GM23338 (cell line): ENCODE measurements around the gene RIMS1. TPM values are rescaled to one million over a fixed set of nuclear protein-coding genes. Genes with fewer than 3 reads are reported as not detected.

Source experiments
- ATAC-seq: fragments of 200-7000 bp; cut with Tn5 transposase; 3 replicates; pipeline ENCODE4 v1.9.1; 2020
- DNase-seq: peaks from one replicate; pipeline ENCODE4 v3.0.0-alpha.2; 2015; ENCODE audit warnings: low spot score
- H2AFZ ChIP-seq: fragments of 200-600 bp; sonication (generic); 2 replicates; pipeline ENCODE4 v1.8.0; 2016; ENCODE audit warnings: antibody characterized with exemption, mild to moderate bottlenecking, moderate library complexity
- H3F3A ChIP-seq: fragments of 200-600 bp; sonication (generic); replicated peaks from 2 replicates; pipeline ENCODE4 v1.8.0; 2017; ENCODE audit warnings: antibody characterized with exemption, mixed run types, low read depth
- H3K27ac ChIP-seq: fragments of 200-600 bp; sonication (generic); 2 replicates; pipeline ENCODE4 v1.6.1; 2016; ENCODE audit warnings: low read depth
- H3K27me3 ChIP-seq: fragments of 200-600 bp; sonication (generic); 2 replicates; pipeline ENCODE4 v1.8.0; 2016; ENCODE audit warnings: mild to moderate bottlenecking, mixed run types, moderate library complexity; ENCODE audit not compliant: insufficient read depth
- H3K36me3 ChIP-seq: fragments of 200-600 bp; sonication (generic); 2 replicates; pipeline ENCODE4 v1.8.0; 2016; ENCODE audit warnings: mild to moderate bottlenecking; ENCODE audit not compliant: insufficient read depth
- H3K4me1 ChIP-seq: fragments of 200-600 bp; sonication (generic); 2 replicates; pipeline ENCODE4 v1.8.0; 2016; ENCODE audit warnings: mild to moderate bottlenecking, moderate library complexity; ENCODE audit not compliant: insufficient read depth
- H3K4me2 ChIP-seq: fragments of 200-600 bp; sonication (generic); 2 replicates; pipeline ENCODE4 v1.7.1; 2017; ENCODE audit warnings: mixed run types
- H3K4me3 ChIP-seq: fragments of 200-600 bp; sonication (generic); 2 replicates; pipeline ENCODE4 v1.6.1; 2016; ENCODE audit warnings: mixed run types
- H3K79me2 ChIP-seq: fragments of 200-600 bp; sonication (generic); replicated peaks from 2 replicates; pipeline ENCODE4 v1.8.0; 2017; ENCODE audit warnings: mild to moderate bottlenecking; ENCODE audit not compliant: insufficient read depth
- H3K9me2 ChIP-seq: fragments of 200-600 bp; sonication (generic); 2 replicates; pipeline ENCODE4 v1.8.0; 2017; ENCODE audit not compliant: insufficient read depth
- H4K20me1 ChIP-seq: fragments of 200-600 bp; sonication (generic); replicated peaks from 2 replicates; pipeline ENCODE4 v1.8.0; 2017; ENCODE audit warnings: mild to moderate bottlenecking; ENCODE audit not compliant: insufficient read depth
- H3K27ac Mint-ChIP-seq: 2 replicates; pipeline ENCODE4 v1.8.0; 2020; ENCODE audit warnings: inconsistent platforms, mild to moderate bottlenecking, moderate library complexity, mixed read lengths
- H3K27me3 Mint-ChIP-seq: 3 replicates; pipeline ENCODE4 v1.8.0; 2022; ENCODE audit warnings: low read depth, mild to moderate bottlenecking, moderate library complexity, mixed read lengths, inconsistent platforms; ENCODE audit not compliant: insufficient read depth, poor library complexity
- H3K36me3 Mint-ChIP-seq: 3 replicates; pipeline ENCODE4 v1.8.0; 2021; ENCODE audit warnings: low read depth, mild to moderate bottlenecking, inconsistent platforms, moderate library complexity, mixed read lengths
- H3K4me1 Mint-ChIP-seq: 3 replicates; pipeline ENCODE4 v1.8.0; 2020; ENCODE audit warnings: mild to moderate bottlenecking, inconsistent platforms, mixed read lengths
- H3K4me3 Mint-ChIP-seq: 3 replicates; pipeline ENCODE4 v1.8.0; 2021; ENCODE audit warnings: moderate library complexity, mild to moderate bottlenecking, inconsistent platforms, mixed read lengths
- H3K9me3 Mint-ChIP-seq: 3 replicates; pipeline ENCODE4 v1.8.0; 2020; ENCODE audit warnings: moderate library complexity, mild to moderate bottlenecking, inconsistent platforms, mixed read lengths
- CREB1 ChIP-seq: fragments of 250-450 bp; sonication (Bioruptor Pico); IDR thresholded peaks from 2 replicates; pipeline ENCODE4 v1.5.0; 2020; ENCODE audit warnings: low read depth, mild to moderate bottlenecking, moderate library complexity
- ETS1 ChIP-seq: IDR thresholded peaks from 2 replicates; pipeline ENCODE4 v1.6.1; 2016; ENCODE audit warnings: antibody characterized with exemption
- EZH2 ChIP-seq: fragments of 200-600 bp; sonication (generic); IDR thresholded peaks from one replicate; pipeline ENCODE4 v1.8.0; 2017; ENCODE audit warnings: antibody characterized with exemption, mild to moderate bottlenecking, low read depth; ENCODE audit not compliant: unreplicated experiment
- EZH2phosphoT487 ChIP-seq: fragments of 200-600 bp; sonication (generic); IDR thresholded peaks from one replicate; pipeline ENCODE4 v1.8.1; 2018; ENCODE audit warnings: antibody characterized with exemption; ENCODE audit not compliant: unreplicated experiment
- JUNB ChIP-seq: IDR thresholded peaks from one replicate; pipeline ENCODE4 v1.6.1; 2016; ENCODE audit warnings: antibody characterized with exemption; ENCODE audit not compliant: unreplicated experiment
- NANOG ChIP-seq: IDR thresholded peaks from 2 replicates; pipeline ENCODE4 v1.6.1; 2016; ENCODE audit warnings: antibody characterized with exemption, borderline replicate concordance
- POLR2AphosphoS5 ChIP-seq: IDR thresholded peaks from 2 replicates; pipeline ENCODE4 v1.6.1; 2016; ENCODE audit warnings: antibody characterized with exemption, low read depth
- REST ChIP-seq: IDR thresholded peaks from one replicate; pipeline ENCODE4 v1.6.1; 2018; ENCODE audit warnings: antibody characterized with exemption; ENCODE audit not compliant: unreplicated experiment
- STAT1 ChIP-seq: IDR thresholded peaks from one replicate; pipeline ENCODE4 v1.6.1; 2016; ENCODE audit warnings: antibody characterized with exemption; ENCODE audit not compliant: unreplicated experiment
- ZNF114 ChIP-seq: fragments of 250-450 bp; sonication (Bioruptor Pico); IDR thresholded peaks from 2 replicates; pipeline ENCODE4 v1.5.0; 2020; ENCODE audit warnings: mild to moderate bottlenecking, moderate library complexity
- ZNF331 ChIP-seq: fragments of 250-450 bp; sonication (Bioruptor Pico); IDR thresholded peaks from 2 replicates; pipeline ENCODE4 v1.5.0; 2020; ENCODE audit warnings: low read depth, mild to moderate bottlenecking, moderate library complexity
- ZNF462 ChIP-seq: fragments of 250-450 bp; sonication (Bioruptor Pico); IDR thresholded peaks from 2 replicates; pipeline ENCODE4 v1.5.0; 2020; ENCODE audit warnings: mild to moderate bottlenecking, moderate library complexity
- polyA plus RNA-seq: library from polyadenylated mRNA; unstranded; fragments of >200 nt; fragmentation: Nextera tagmentation; extraction: Ambion mirVana; gene quantifications from 2 replicates; pipeline ENCODE4 v1.2.1, GENCODE V29; 2016
- total RNA-seq: library from RNA; depleted of rRNA; stranded (reverse); fragments of >200 nt; shearing (Covaris generic); gene quantifications from 2 replicates; pipeline ENCODE4 v1.2.3, GENCODE V29; 2014

RIMS1 gene
- total and polyA plus RNA-seq, 2 experiments from 2014 or later, result 0.89 to 4.0 TPM

GRCh38 chr6:72022830-72023229 lies 136.5 kb downstream of the RIMS1 start:
- Histone ChIP-seq H3K4me3 (no peak overlapping the region), H2AFZ (no peak overlapping the region), H3K27ac (no peak overlapping the region), H3K36me3 (no peaks in the 10 kb centered on the region), H3K79me2 (no peaks in the 10 kb centered on the region), H4K20me1 (no peaks in the 10 kb centered on the region), H3K9me2 (no peaks in the 10 kb centered on the region), H3K27me3 (no peaks in the 10 kb centered on the region), H3K4me2 (no peak overlapping the region), H3F3A (no peaks in the 10 kb centered on the region), H3K4me1 (peaks cover 3% of the 10 kb centered on the region; the same call in 1 of the 2 replicates)
- ATAC-seq (no peak), DNase-seq (no peak)
- Mint-ChIP-seq H3K27ac (no peak overlapping the region), H3K4me3 (no peak overlapping the region), H3K27me3 (no peaks in the 10 kb centered on the region), H3K36me3 (no peaks in the 10 kb centered on the region), H3K4me1 (no peaks in the 10 kb centered on the region), H3K9me3 (no peaks in the 10 kb centered on the region)
- no peak for TF ChIP-seq POLR2AphosphoS5
- TF ChIP-seq EZH2, result no peak
- TF ChIP-seq REST, result no peak
- no peak for TF ChIP-seq CREB1 (CRISPR knock-in tag)
- TF ChIP-seq JUNB, result no peak
- no peak for TF ChIP-seq NANOG
- TF ChIP-seq EZH2phosphoT487, result no peak
- no peak for TF ChIP-seq ETS1
- no peak for TF ChIP-seq ZNF114
- no peak for TF ChIP-seq STAT1
- TF ChIP-seq ZNF462, result no peak
- no peak for TF ChIP-seq ZNF331 (CRISPR knock-in tag)
